H1 (cell line): ENCODE data around the gene ITPKB. TPM values are rescaled to one million over a fixed set of nuclear protein-coding genes. Genes with fewer than 3 reads are reported as not detected.

Source experiments
- CTCF ChIA-PET: fragments of 300-600 bp; sonication (Branson Sonifier 250); formaldehyde crosslinking; loops from one replicate; lab custom pipeline; 2021; ENCODE audit not compliant: partially characterized antibody; lab: Charles Lee
- POLR2A ChIA-PET: fragments of 300-600 bp; sonication (Branson Sonifier 250); formaldehyde crosslinking; loops from one replicate; lab custom pipeline; 2021; ENCODE audit warnings: inconsistent platforms; ENCODE audit not compliant: partially characterized antibody; lab: Charles Lee
- DNase-seq, 2 experiments: peaks; one replicate each; pipeline versions ENCODE4 v3.0.0 to v3.0.0-alpha.2; 2010 to 2022; ENCODE audit warnings: low spot score in 2 of 2, low read depth in 1 of 2, mixed read lengths in 1 of 2
- FAIRE-seq: peaks from 2 replicates; lab custom pipeline; 2011; peaks lifted over from hg19 to GRCh38; lab: Jason Lieb, UNC
- H2AFZ ChIP-seq: 2 replicates; pipeline ENCODE4 v1.8.1; 2012; ENCODE audit warnings: low read length, inconsistent platforms
- H2AK5ac ChIP-seq: 2 replicates; pipeline ENCODE4 v1.6.1; 2013; ENCODE audit warnings: low read depth, low read length
- H2BK120ac ChIP-seq: replicated peaks from 2 replicates; pipeline ENCODE3; 2013; ENCODE audit warnings: low read depth, low read length, inconsistent platforms
- H2BK12ac ChIP-seq: 2 replicates; pipeline ENCODE4 v1.6.1; 2013; ENCODE audit warnings: low read depth, low read length
- H2BK15ac ChIP-seq: 2 replicates; pipeline ENCODE4 v1.6.1; 2013; ENCODE audit warnings: low read length
- H2BK20ac ChIP-seq: 2 replicates; pipeline ENCODE4 v1.6.1; 2013; ENCODE audit warnings: low read length
- H2BK5ac ChIP-seq: 2 replicates; pipeline ENCODE4 v1.6.1; 2013; ENCODE audit warnings: low read depth, low read length
- H3K14ac ChIP-seq: 2 replicates; pipeline ENCODE4 v1.6.1; 2013; ENCODE audit warnings: inconsistent platforms; ENCODE audit not compliant: insufficient read length
- H3K18ac ChIP-seq: 2 replicates; pipeline ENCODE4 v1.6.1; 2013; ENCODE audit warnings: low read length; ENCODE audit errors: extremely low read depth
- H3K23ac ChIP-seq: 2 replicates; pipeline ENCODE4 v1.6.1; 2013; ENCODE audit warnings: inconsistent platforms; ENCODE audit not compliant: insufficient read length
- H3K23me2 ChIP-seq: 2 replicates; pipeline ENCODE4 v1.6.1; 2013; ENCODE audit warnings: low read depth, low read length
- H3K27ac ChIP-seq: 2 replicates; pipeline ENCODE4 v1.6.1; 2011; ENCODE audit warnings: low read depth, low read length, inconsistent platforms
- H3K27me3 ChIP-seq, 4 experiments: replicated peaks in 1 of 4; 1 replicate in 1 of 4; 2 replicates in 3 of 4; pipeline versions ENCODE4 v1.6.1 to v1.8.1; 2011 to 2013; ENCODE audit warnings: low read length in 3 of 4, mild to moderate bottlenecking in 3 of 4, inconsistent platforms in 2 of 4, mixed read lengths in 2 of 4, moderate library complexity in 1 of 4; ENCODE audit not compliant: control insufficient read depth in 3 of 4, insufficient read depth in 3 of 4; ENCODE audit errors: extremely low read depth in 1 of 4
- H3K36me3 ChIP-seq, 4 experiments: 2 replicates each; pipeline versions ENCODE4 v1.6.1 to v1.8.1; 2011 to 2013; ENCODE audit warnings: mild to moderate bottlenecking in 4 of 4, low read length in 3 of 4, moderate library complexity in 2 of 4, control low read depth in 1 of 4, inconsistent platforms in 1 of 4; ENCODE audit not compliant: insufficient read depth in 4 of 4, control insufficient read depth in 2 of 4
- H3K4ac ChIP-seq: replicated peaks from 2 replicates; pipeline ENCODE3; 2013; ENCODE audit warnings: low read length, low read depth, mixed read lengths, inconsistent platforms; ENCODE audit not compliant: insufficient read length
- H3K4me1 ChIP-seq, 4 experiments: replicated peaks in 1 of 4; 1 replicate in 1 of 4; 2 replicates in 3 of 4; pipeline versions ENCODE4 v1.6.1 to v1.8.1; 2011 to 2013; ENCODE audit warnings: low read length in 3 of 4, inconsistent platforms in 2 of 4, mixed read lengths in 1 of 4; ENCODE audit not compliant: insufficient read depth in 4 of 4, control insufficient read depth in 3 of 4
- H3K4me2 ChIP-seq, 2 experiments: 2 replicates each; pipeline versions ENCODE4 v1.6.1 to v1.8.1; 2011 to 2013; ENCODE audit warnings: low read depth in 2 of 2, low read length in 2 of 2, control low read depth in 1 of 2, inconsistent platforms in 1 of 2, mild to moderate bottlenecking in 1 of 2; ENCODE audit not compliant: insufficient read depth in 1 of 2
- H3K4me3 ChIP-seq, 4 experiments: fragments of 200-600, 300-600 bp in 1 of 4; sonication (generic), shearing (Covaris generic), sonication (Bioruptor Twin) in 1 of 4; 2 replicates each; pipeline versions ENCODE4 v1.5.1 to v1.8.1; 2011 to 2016; ENCODE audit warnings: low read length in 4 of 4, low read depth in 3 of 4, control low read depth in 2 of 4, inconsistent platforms in 2 of 4, mild to moderate bottlenecking in 2 of 4, mixed read lengths in 1 of 4, moderate library complexity in 1 of 4; ENCODE audit not compliant: insufficient read depth in 2 of 4; ENCODE audit errors: extremely low read depth in 1 of 4
- H3K56ac ChIP-seq: replicated peaks from 2 replicates; pipeline ENCODE3; 2013; ENCODE audit warnings: low read depth, mild to moderate bottlenecking, mixed read lengths, low read length, inconsistent platforms; ENCODE audit not compliant: insufficient read length
- H3K79me1 ChIP-seq: 2 replicates; pipeline ENCODE4 v1.6.1; 2013; ENCODE audit warnings: low read depth, low read length, control low read depth
- H3K79me2 ChIP-seq, 2 experiments: 2 replicates each; pipeline versions ENCODE4 v1.6.1 to v1.8.1; 2012 to 2013; ENCODE audit warnings: low read length in 2 of 2, mild to moderate bottlenecking in 2 of 2, inconsistent platforms in 1 of 2; ENCODE audit not compliant: insufficient read depth in 2 of 2, control insufficient read depth in 1 of 2
- H3K9ac ChIP-seq, 4 experiments: replicated peaks in 1 of 4; 1 replicate in 1 of 4; 2 replicates in 3 of 4; pipeline versions ENCODE4 v1.6.1 to v1.8.1; 2011 to 2013; ENCODE audit warnings: low read depth in 3 of 4, low read length in 3 of 4, control low read depth in 2 of 4, mild to moderate bottlenecking in 2 of 4, moderate library complexity in 2 of 4, inconsistent platforms in 1 of 4; ENCODE audit errors: extremely low read depth in 1 of 4
- H3K9me3 ChIP-seq, 2 experiments: 2 replicates each; pipeline versions ENCODE4 v1.6.1 to v1.8.1; 2012 to 2013; ENCODE audit warnings: mild to moderate bottlenecking in 2 of 2, moderate library complexity in 2 of 2, control low read depth in 1 of 2, inconsistent platforms in 1 of 2, low read depth in 1 of 2, low read length in 1 of 2, mixed read lengths in 1 of 2; ENCODE audit not compliant: insufficient read depth in 2 of 2
- H4K20me1 ChIP-seq, 2 experiments: replicated peaks in 1 of 2; 2 replicates each; pipeline versions ENCODE3 to v1.8.1; 2011 to 2013; ENCODE audit warnings: inconsistent platforms in 2 of 2, low read length in 2 of 2, mild to moderate bottlenecking in 1 of 2; ENCODE audit not compliant: insufficient read depth in 2 of 2, control insufficient read depth in 1 of 2
- H4K5ac ChIP-seq: 2 replicates; pipeline ENCODE4 v1.6.1; 2013; ENCODE audit warnings: low read length, low read depth, mixed read lengths, inconsistent platforms; ENCODE audit not compliant: insufficient read length
- H4K8ac ChIP-seq: 2 replicates; pipeline ENCODE4 v1.8.0; 2013; ENCODE audit warnings: mild to moderate bottlenecking, moderate library complexity, low read length, inconsistent platforms; ENCODE audit not compliant: insufficient read depth; ENCODE audit errors: extremely low read depth
- H4K91ac ChIP-seq: replicated peaks from 2 replicates; pipeline ENCODE3; 2013; ENCODE audit warnings: low read length, mixed read lengths, inconsistent platforms; ENCODE audit not compliant: insufficient read length
- ASH2L ChIP-seq: fragments of 200-600, 300-600 bp; sonication (generic); IDR thresholded peaks from one replicate; pipeline ENCODE4 v1.7.1; 2017; ENCODE audit warnings: low read length
- ATF3 ChIP-seq: IDR thresholded peaks from 2 replicates; pipeline ENCODE4 v1.6.1; 2011; ENCODE audit warnings: low read depth, mild to moderate bottlenecking, low read length; ENCODE audit not compliant: insufficient read depth
- CTBP2 ChIP-seq: IDR thresholded peaks from 2 replicates; pipeline ENCODE4 v1.7.0; 2011; ENCODE audit warnings: borderline replicate concordance, mild to moderate bottlenecking, moderate library complexity, mixed read lengths, low read length; ENCODE audit not compliant: insufficient read depth, insufficient read length
- WGBS, 2 experiments: shearing (Covaris generic) in 1 of 2; methylation state at CpG; one replicate each; pipeline versions ENCODE4 v1.1.6 to v1.1.7; 2013 to 2015; ENCODE audit warnings: low lambda C conversion rate in 2 of 2, mixed read lengths in 2 of 2, inconsistent platforms in 1 of 2, low coverage in 1 of 2, missing lambda C conversion rate in 1 of 2; ENCODE audit not compliant: insufficient replicate concordance in 2 of 2, insufficient coverage in 1 of 2, insufficient read length in 1 of 2; ENCODE audit errors: extremely low coverage in 1 of 2, missing lambda C conversion rate in 1 of 2; 5-methylcytosine and 5-hydroxymethylcytosine counted together
- polyA plus RNA-seq, 7 experiments: library from polyadenylated mRNA; depleted of rRNA in 3 of 7; stranded (reverse) in 5 of 7; unstranded in 2 of 7; fragments of >200 nt in 5 of 7; fragments of 200-250 nt in 2 of 7; gene quantifications; 1 replicate in 5 of 7; 2 replicates in 1 of 7; 4 replicates in 1 of 7; pipeline versions ENCODE4 v1.2.1 to v1.2.3, GENCODE V29; 2011 to 2013; ENCODE audit warnings: missing spikeins in 2 of 7, mixed read lengths in 2 of 7
- total RNA-seq: library from RNA; stranded (reverse); fragmentation: NEBNext Ultra II Directional; extraction: Animal tissue kit (Norgen Biotek cat#: 25700); gene quantifications from 2 replicates; pipeline ENCODE4 v1.2.1, GENCODE V29; 2021

Gene ITPKB
- total and polyA plus RNA-seq, 2 of the 8 experiments (the other 6 are each of a cell fraction or from before 2014, with no cell fraction given), result 1.7 to 4.8 TPM

- no peak overlapping the region for H3K18ac ChIP-seq
- H2AK5ac ChIP-seq, result no peak overlapping the region
- H3K4ac ChIP-seq, result no peak overlapping the region
- POLR2A ChIA-PET, result no interaction called here
- H2BK12ac ChIP-seq, result no peak overlapping the region
- H4K8ac ChIP-seq, result no peak overlapping the region
- 95% methylated on average over 1 of the region's 1 CpG; no CpG with 5 or more reads in 1 of the 2 experiments for WGBS, 2 experiments
- H3K27ac ChIP-seq, result no peak overlapping the region
- no peak overlapping the region for H2BK120ac ChIP-seq
- TF ChIP-seq CTBP2, result no peak
- TF ChIP-seq ATF3, result no peak
- TF ChIP-seq ASH2L, result no peak
- no peak overlapping the region for H3K14ac ChIP-seq
- no peaks in the 10 kb centered on the region for H3K27me3 ChIP-seq
- FAIRE-seq (no peak), DNase-seq (no peak)
- no peak overlapping the region for H3K56ac ChIP-seq
- H3K4me1 ChIP-seq, result peaks cover 0 to 2% (median 0%) of the 10 kb centered on the region in 4 experiments; a peak in 1 of 7 replicates
- H3K36me3 ChIP-seq, result no peaks in the 10 kb centered on the region
- no peak overlapping the region for H2AFZ ChIP-seq
- CTCF ChIA-PET, result no interaction called here
- H3K4me2 ChIP-seq, result no peak overlapping the region
- no peaks in the 10 kb centered on the region; the same call in 1 of the 2 replicates for H3K23me2 ChIP-seq
- no peak overlapping the region for H2BK15ac ChIP-seq
- no peaks in the 10 kb centered on the region for H4K20me1 ChIP-seq
- no peaks in the 10 kb centered on the region for H3K9me3 ChIP-seq
- no peaks in the 10 kb centered on the region for H3K79me1 ChIP-seq
- no peak overlapping the region for H4K5ac ChIP-seq
- no peak overlapping the region for H4K91ac ChIP-seq
- no peaks in the 10 kb centered on the region for H3K79me2 ChIP-seq
- no peak overlapping the region for H3K23ac ChIP-seq
- H3K9ac ChIP-seq, result no peak overlapping the region
- no peak overlapping the region for H3K4me3 ChIP-seq
- no peak overlapping the region for H2BK5ac ChIP-seq
- no peak overlapping the region for H2BK20ac ChIP-seq
Observed at GRCh38 chr1:226776975-226777374, 37.9 kb upstream of the ITPKB start.
